Measurements from ENCODE around the gene DNAH3.

Gene DNAH3

DNA sequence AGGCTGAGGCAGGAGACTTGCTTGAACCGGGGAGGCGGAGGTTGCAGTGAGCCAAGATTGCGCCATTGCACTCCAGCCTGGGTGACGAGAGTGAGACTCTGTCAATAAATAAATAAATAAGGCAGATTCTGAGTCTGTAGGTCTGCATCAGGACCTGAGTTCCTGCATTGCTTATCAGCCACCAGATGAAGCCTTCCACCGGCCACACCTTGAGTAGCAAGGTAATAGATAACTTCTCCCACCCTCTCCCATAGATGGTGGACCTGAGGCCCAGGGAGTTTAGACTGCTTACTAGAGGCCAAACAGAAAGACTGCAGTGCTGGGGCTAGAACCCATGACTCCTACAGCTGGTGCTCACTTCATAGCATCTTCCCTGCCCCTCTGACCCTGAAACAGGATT lies 38.7 kb upstream of the DNAH3 start:
- H2AFZ ChIP-seq (ENCODE audit: low read length) = no peak overlapping the region
- H3K4me2 ChIP-seq (ENCODE audit: low read length) = no peak overlapping the region
- H3K9me3 ChIP-seq (ENCODE audit: low read length) = peaks cover 13% of the 10 kb centered on the region; the same call in 1 of the 2 replicates
- H3K4me3 ChIP-seq (ENCODE audit: low read depth, low read length, poor library complexity, severe bottlenecking) = no peak overlapping the region
- no peaks in the 10 kb centered on the region for H3F3A ChIP-seq (ENCODE audit: insufficient read depth, low read length)
- no peaks in the 10 kb centered on the region for H3K79me2 ChIP-seq (ENCODE audit: insufficient read depth, low read length)
- H3K27ac ChIP-seq (ENCODE audit: low read depth, low read length, poor library complexity, severe bottlenecking) = no peak overlapping the region
- TF ChIP-seq EZH2 (IDR thresholded peaks at IDR 0.05; ENCODE audit: borderline replicate concordance, low read length) (no peak), CTCF (IDR thresholded peaks at IDR 0.05; ENCODE audit: low read length) (no peak)
- no peaks in the 10 kb centered on the region for H3K4me1 ChIP-seq (ENCODE audit: insufficient read depth, low read length, severe bottlenecking)
- H3K36me3 ChIP-seq (ENCODE audit: insufficient read depth, low read length) = peaks cover under 1% of the 10 kb centered on the region; the same call in 1 of the 2 replicates
- no peaks in the 10 kb centered on the region for H3K9me2 ChIP-seq (ENCODE audit: low read depth, low read length)
- no peaks in the 10 kb centered on the region; the same call in 1 of the 2 replicates for H3K27me3 ChIP-seq (ENCODE audit: insufficient read depth, low read length)
- no peak overlapping the region for H3K9ac ChIP-seq (ENCODE audit: low read length)
- no peaks in the 10 kb centered on the region for H4K20me1 ChIP-seq (ENCODE audit: insufficient read depth, low read length)

DNA sequence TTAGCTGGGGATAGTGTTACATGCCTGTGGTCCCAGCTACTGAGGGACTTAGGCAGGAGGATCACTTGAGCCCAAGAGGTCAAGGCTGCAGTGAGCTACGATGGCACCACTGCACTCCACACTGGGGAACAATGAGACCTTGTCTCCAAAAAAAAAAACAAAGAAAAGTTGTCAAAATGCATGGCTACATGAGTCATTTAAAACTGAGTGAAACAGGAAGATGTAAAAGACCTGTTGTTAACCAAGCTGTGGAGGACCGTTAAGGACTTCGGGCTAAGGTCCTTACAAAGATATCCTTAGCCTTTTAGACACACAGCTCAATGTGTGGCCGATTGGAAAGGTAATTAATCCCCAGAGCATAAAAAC lies 35.7 kb upstream of the DNAH3 start:
- no peaks in the 10 kb centered on the region for H3K79me2 ChIP-seq (ENCODE audit: insufficient read depth, low read length)
- TF ChIP-seq EZH2 (IDR thresholded peaks at IDR 0.05; ENCODE audit: borderline replicate concordance, low read length) (no peak), CTCF (IDR thresholded peaks at IDR 0.05; ENCODE audit: low read length) (no peak)
- H4K20me1 ChIP-seq (ENCODE audit: insufficient read depth, low read length) = no peaks in the 10 kb centered on the region
- H3K9me3 ChIP-seq (ENCODE audit: low read length) = peaks cover 9% of the 10 kb centered on the region; the same call in 1 of the 2 replicates
- H3K4me1 ChIP-seq (ENCODE audit: insufficient read depth, low read length, severe bottlenecking) = no peaks in the 10 kb centered on the region
- no peak overlapping the region for H3K9ac ChIP-seq (ENCODE audit: low read length)
- H3K36me3 ChIP-seq (ENCODE audit: insufficient read depth, low read length) = peaks cover 15% of the 10 kb centered on the region
- no peaks in the 10 kb centered on the region for H3F3A ChIP-seq (ENCODE audit: insufficient read depth, low read length)
- no peak overlapping the region for H3K4me2 ChIP-seq (ENCODE audit: low read length)
- H3K27me3 ChIP-seq (ENCODE audit: insufficient read depth, low read length) = no peaks in the 10 kb centered on the region; the same call in 1 of the 2 replicates
- no peaks in the 10 kb centered on the region for H3K9me2 ChIP-seq (ENCODE audit: low read depth, low read length)
- no peak overlapping the region for H3K27ac ChIP-seq (ENCODE audit: low read depth, low read length, poor library complexity, severe bottlenecking)
- no peak overlapping the region for H3K4me3 ChIP-seq (ENCODE audit: low read depth, low read length, poor library complexity, severe bottlenecking)
- no peak overlapping the region for H2AFZ ChIP-seq (ENCODE audit: low read length)

GRCh38 chr16:21185659-21186325 lies 35.1 kb upstream of the DNAH3 start:
- no peaks in the 10 kb centered on the region for H4K20me1 ChIP-seq (ENCODE audit: insufficient read depth, low read length)
- H3K36me3 ChIP-seq (ENCODE audit: insufficient read depth, low read length) = peaks cover 20% of the 10 kb centered on the region
- H3K27ac ChIP-seq (ENCODE audit: low read depth, low read length, poor library complexity, severe bottlenecking) = no peak overlapping the region
- H3K9me3 ChIP-seq (ENCODE audit: low read length) = peaks cover 9% of the 10 kb centered on the region; the same call in 1 of the 2 replicates
- H3K4me2 ChIP-seq (ENCODE audit: low read length) = no peak overlapping the region
- H3K9me2 ChIP-seq (ENCODE audit: low read depth, low read length) = no peaks in the 10 kb centered on the region
- no peak overlapping the region for H2AFZ ChIP-seq (ENCODE audit: low read length)
- TF ChIP-seq CTCF (IDR thresholded peaks at IDR 0.05; ENCODE audit: low read length) (no peak), EZH2 (IDR thresholded peaks at IDR 0.05; ENCODE audit: borderline replicate concordance, low read length) (no peak)
- no peak overlapping the region for H3K4me3 ChIP-seq (ENCODE audit: low read depth, low read length, poor library complexity, severe bottlenecking)
- H3F3A ChIP-seq (ENCODE audit: insufficient read depth, low read length) = no peaks in the 10 kb centered on the region
- H3K9ac ChIP-seq (ENCODE audit: low read length) = no peak overlapping the region
- H3K4me1 ChIP-seq (ENCODE audit: insufficient read depth, low read length, severe bottlenecking) = no peaks in the 10 kb centered on the region
- H3K27me3 ChIP-seq (ENCODE audit: insufficient read depth, low read length) = no peaks in the 10 kb centered on the region; the same call in 1 of the 2 replicates
- H3K79me2 ChIP-seq (ENCODE audit: insufficient read depth, low read length) = no peaks in the 10 kb centered on the region

Data from OCI-LY1 (cell line).